Measurements from ENCODE around the gene AJUBA.
"Not testable (repeated sequence)": the region's sequence is repeated elsewhere in the genome, so short reads cannot be mapped to it uniquely, and the experiment has no call there.

AJUBA gene

GRCh38 chr14:23006544-23007419 lies 24.4 kb upstream of the AJUBA start:
- Histone ChIP-seq H3K27me3 (replicated peaks; ENCODE audit: control insufficient read depth, insufficient read depth, low read length, poor library complexity, severe bottlenecking) (no peaks in the 10 kb centered on the region), H3K9me3 (ENCODE audit: control insufficient read depth, low read length) (no peaks in the 10 kb centered on the region), H3K4me3 (ENCODE audit: insufficient read depth, low read depth, low read length, poor library complexity, severe bottlenecking) (peak overlapping the region; percentile 62), H3K4me1 (ENCODE audit: control insufficient read depth, insufficient read depth, low read length, poor library complexity, severe bottlenecking) (peaks cover 12% of the 10 kb centered on the region), H3K27ac (ENCODE audit: insufficient read depth, low read length, poor library complexity, severe bottlenecking) (peak overlapping the region; percentile 70), H3K36me3 (ENCODE audit: control insufficient read depth, insufficient read depth, low read length) (no peaks in the 10 kb centered on the region)
- DNase-seq: peak; percentile 92 to 97 (median 96)

GRCh38 chr14:23006188-23006534 lies 23.8 kb upstream of the AJUBA start:
- Histone ChIP-seq H3K4me1 (ENCODE audit: control insufficient read depth, insufficient read depth, low read length, poor library complexity, severe bottlenecking) (peaks cover 12% of the 10 kb centered on the region), H3K4me3 (ENCODE audit: insufficient read depth, low read depth, low read length, poor library complexity, severe bottlenecking) (peak overlapping the region; percentile 62), H3K9me3 (ENCODE audit: control insufficient read depth, low read length) (no peaks in the 10 kb centered on the region), H3K36me3 (ENCODE audit: control insufficient read depth, insufficient read depth, low read length) (no peaks in the 10 kb centered on the region), H3K27me3 (replicated peaks; ENCODE audit: control insufficient read depth, insufficient read depth, low read length, poor library complexity, severe bottlenecking) (no peaks in the 10 kb centered on the region), H3K27ac (ENCODE audit: insufficient read depth, low read length, poor library complexity, severe bottlenecking) (peak overlapping the region; percentile 70)
- DNase-seq: no peak

GRCh38 chr14:23005451-23006187 lies 23.3 kb upstream of the AJUBA start:
- H3K36me3 ChIP-seq (ENCODE audit: control insufficient read depth, insufficient read depth, low read length): no peaks in the 10 kb centered on the region
- H3K4me3 ChIP-seq (ENCODE audit: insufficient read depth, low read depth, low read length, poor library complexity, severe bottlenecking): no peak overlapping the region
- no peak for DNase-seq
- H3K27me3 ChIP-seq (replicated peaks; ENCODE audit: control insufficient read depth, insufficient read depth, low read length, poor library complexity, severe bottlenecking): no peaks in the 10 kb centered on the region
- peaks cover 12% of the 10 kb centered on the region for H3K4me1 ChIP-seq (ENCODE audit: control insufficient read depth, insufficient read depth, low read length, poor library complexity, severe bottlenecking)
- H3K9me3 ChIP-seq (ENCODE audit: control insufficient read depth, low read length): no peaks in the 10 kb centered on the region
- H3K27ac ChIP-seq (ENCODE audit: insufficient read depth, low read length, poor library complexity, severe bottlenecking): no peak overlapping the region

- H3K9me3 ChIP-seq (ENCODE audit: control insufficient read depth, low read length); H3K4me3 ChIP-seq (ENCODE audit: insufficient read depth, low read depth, low read length, poor library complexity, severe bottlenecking); H3K36me3 ChIP-seq (ENCODE audit: control insufficient read depth, insufficient read depth, low read length); DNase-seq; H3K27ac ChIP-seq (ENCODE audit: insufficient read depth, low read length, poor library complexity, severe bottlenecking); H3K27me3 ChIP-seq (replicated peaks; ENCODE audit: control insufficient read depth, insufficient read depth, low read length, poor library complexity, severe bottlenecking): not testable (repeated sequence)
- H3K4me1 ChIP-seq (ENCODE audit: control insufficient read depth, insufficient read depth, low read length, poor library complexity, severe bottlenecking): peaks cover 12% of the 10 kb centered on the region
These were observed 21.9 kb upstream of the AJUBA start for GRCh38 chr14:23004274-23004673.

- H3K9me3 ChIP-seq (ENCODE audit: control insufficient read depth, low read length): no peaks in the 10 kb centered on the region
- peaks cover 7% of the 10 kb centered on the region for H3K4me1 ChIP-seq (ENCODE audit: control insufficient read depth, insufficient read depth, low read length, poor library complexity, severe bottlenecking)
- H3K27me3 ChIP-seq (replicated peaks; ENCODE audit: control insufficient read depth, insufficient read depth, low read length, poor library complexity, severe bottlenecking): no peaks in the 10 kb centered on the region
- no peak for DNase-seq
- no peak overlapping the region for H3K4me3 ChIP-seq (ENCODE audit: insufficient read depth, low read depth, low read length, poor library complexity, severe bottlenecking)
- no peaks in the 10 kb centered on the region for H3K36me3 ChIP-seq (ENCODE audit: control insufficient read depth, insufficient read depth, low read length)
- no peak overlapping the region for H3K27ac ChIP-seq (ENCODE audit: insufficient read depth, low read length, poor library complexity, severe bottlenecking)
These were observed 20.2 kb upstream of the AJUBA start for GRCh38 chr14:23002592-23002991.

- Histone ChIP-seq H3K4me1 (ENCODE audit: control insufficient read depth, insufficient read depth, low read length, poor library complexity, severe bottlenecking) (no peaks in the 10 kb centered on the region), H3K36me3 (ENCODE audit: control insufficient read depth, insufficient read depth, low read length) (no peaks in the 10 kb centered on the region), H3K4me3 (ENCODE audit: insufficient read depth, low read depth, low read length, poor library complexity, severe bottlenecking) (no peak overlapping the region), H3K9me3 (ENCODE audit: control insufficient read depth, low read length) (no peaks in the 10 kb centered on the region), H3K27me3 (replicated peaks; ENCODE audit: control insufficient read depth, insufficient read depth, low read length, poor library complexity, severe bottlenecking) (no peaks in the 10 kb centered on the region), H3K27ac (ENCODE audit: insufficient read depth, low read length, poor library complexity, severe bottlenecking) (no peak overlapping the region)
- no peak for DNase-seq
These were observed 18.5 kb upstream of the AJUBA start for GRCh38 chr14:23000860-23001259.

- Histone ChIP-seq H3K4me3 (ENCODE audit: insufficient read depth, low read depth, low read length, poor library complexity, severe bottlenecking) (no peak overlapping the region), H3K36me3 (ENCODE audit: control insufficient read depth, insufficient read depth, low read length) (no peaks in the 10 kb centered on the region), H3K27ac (ENCODE audit: insufficient read depth, low read length, poor library complexity, severe bottlenecking) (no peak overlapping the region), H3K9me3 (ENCODE audit: control insufficient read depth, low read length) (no peaks in the 10 kb centered on the region), H3K4me1 (ENCODE audit: control insufficient read depth, insufficient read depth, low read length, poor library complexity, severe bottlenecking) (no peaks in the 10 kb centered on the region), H3K27me3 (replicated peaks; ENCODE audit: control insufficient read depth, insufficient read depth, low read length, poor library complexity, severe bottlenecking) (no peaks in the 10 kb centered on the region)
- DNase-seq: no peak
These were observed 16.1 kb upstream of the AJUBA start for GRCh38 chr14:22998329-22999012.

- Histone ChIP-seq H3K36me3 (ENCODE audit: control insufficient read depth, insufficient read depth, low read length) (no peaks in the 10 kb centered on the region), H3K27ac (ENCODE audit: insufficient read depth, low read length, poor library complexity, severe bottlenecking) (no peak overlapping the region), H3K27me3 (replicated peaks; ENCODE audit: control insufficient read depth, insufficient read depth, low read length, poor library complexity, severe bottlenecking) (no peaks in the 10 kb centered on the region), H3K4me1 (ENCODE audit: control insufficient read depth, insufficient read depth, low read length, poor library complexity, severe bottlenecking) (no peaks in the 10 kb centered on the region), H3K4me3 (ENCODE audit: insufficient read depth, low read depth, low read length, poor library complexity, severe bottlenecking) (no peak overlapping the region), H3K9me3 (ENCODE audit: control insufficient read depth, low read length) (no peaks in the 10 kb centered on the region)
- DNase-seq: no peak
These were observed 15.4 kb upstream of the AJUBA start for GRCh38 chr14:22997676-22998323.

- H3K9me3 ChIP-seq (ENCODE audit: control insufficient read depth, low read length): no peaks in the 10 kb centered on the region
- no peaks in the 10 kb centered on the region for H3K4me1 ChIP-seq (ENCODE audit: control insufficient read depth, insufficient read depth, low read length, poor library complexity, severe bottlenecking)
- H3K27me3 ChIP-seq (replicated peaks; ENCODE audit: control insufficient read depth, insufficient read depth, low read length, poor library complexity, severe bottlenecking): no peaks in the 10 kb centered on the region
- no peak overlapping the region for H3K27ac ChIP-seq (ENCODE audit: insufficient read depth, low read length, poor library complexity, severe bottlenecking)
- no peak overlapping the region for H3K4me3 ChIP-seq (ENCODE audit: insufficient read depth, low read depth, low read length, poor library complexity, severe bottlenecking)
- H3K36me3 ChIP-seq (ENCODE audit: control insufficient read depth, insufficient read depth, low read length): no peaks in the 10 kb centered on the region
- DNase-seq: no peak
These were observed 14.7 kb upstream of the AJUBA start for GRCh38 chr14:22996768-22997654.
